WTC11 (cell line): ENCODE data around the gene ACTL7A. TPM values are rescaled to one million over a fixed set of nuclear protein-coding genes. Genes with fewer than 3 reads are reported as not detected.

Experiments
- ATAC-seq: fragments of 200-7000 bp; cut with Tn5 transposase; 2 replicates; pipeline ENCODE4 v1.10.0; 2021; ENCODE audit warnings: mild to moderate bottlenecking, moderate library complexity
- CTCF ChIA-PET: fragments of 300-600 bp; sonication (Branson Sonifier 250); formaldehyde crosslinking; loops from one replicate; lab custom pipeline; 2021; ENCODE audit warnings: antibody characterized with exemption; lab: Charles Lee
- POLR2A ChIA-PET: fragments of 350-600 bp; sonication (Branson Sonifier 250); formaldehyde crosslinking; loops from one replicate; lab custom pipeline; 2021; ENCODE audit warnings: antibody characterized with exemption; lab: Charles Lee
- DNase-seq: peaks from one replicate; pipeline ENCODE4 v3.0.0; 2021; ENCODE audit warnings: low spot score
- H3K27ac Mint-ChIP-seq: 2 replicates; pipeline ENCODE4 v1.8.0; 2021; ENCODE audit warnings: mixed read lengths
- H3K27me3 Mint-ChIP-seq: 2 replicates; pipeline ENCODE4 v1.8.0; 2021; ENCODE audit warnings: low read depth, mild to moderate bottlenecking, moderate library complexity, mixed read lengths
- H3K36me3 Mint-ChIP-seq: 2 replicates; pipeline ENCODE4 v1.8.0; 2021; ENCODE audit warnings: mixed read lengths
- H3K4me1 Mint-ChIP-seq: 2 replicates; pipeline ENCODE4 v1.8.0; 2022; ENCODE audit warnings: mixed read lengths
- H3K4me3 Mint-ChIP-seq: 2 replicates; pipeline ENCODE4 v1.8.0; 2021; ENCODE audit warnings: mild to moderate bottlenecking, moderate library complexity, mixed read lengths
- H3K9me3 Mint-ChIP-seq: 2 replicates; pipeline ENCODE4 v1.8.0; 2021; ENCODE audit warnings: mixed read lengths
- ESRRA ChIP-seq: sonication (generic); formaldehyde crosslinking; IDR thresholded peaks from 2 replicates; pipeline ENCODE4 v1.8.1; 2022; ENCODE audit warnings: mild to moderate bottlenecking, missing genetic modification reagents, borderline replicate concordance
- GRHL2 ChIP-seq: fragments of 250-450 bp; sonication (Bioruptor Pico); IDR thresholded peaks from 2 replicates; pipeline ENCODE4 v1.8.0; 2022; ENCODE audit warnings: mild to moderate bottlenecking, moderate library complexity; ENCODE audit not compliant: insufficient replicate concordance, severe bottlenecking
- HMGA2 ChIP-seq: fragments of 250-450 bp; sonication (Bioruptor Pico); IDR thresholded peaks from 2 replicates; pipeline ENCODE4 v1.4.0; 2021; ENCODE audit warnings: mild to moderate bottlenecking, moderate library complexity
- JUN ChIP-seq: sonication (generic); formaldehyde crosslinking; IDR thresholded peaks from 2 replicates; pipeline ENCODE4 v1.8.0; 2023; ENCODE audit warnings: mild to moderate bottlenecking, missing genetic modification reagents
- NFYB ChIP-seq: sonication (generic); formaldehyde crosslinking; conservative IDR thresholded peaks from 2 replicates; pipeline ENCODE4 v1.8.0; 2022; ENCODE audit warnings: low read depth, missing genetic modification reagents
- RORB ChIP-seq: fragments of 250-450 bp; sonication (Bioruptor Pico); IDR thresholded peaks from 2 replicates; pipeline ENCODE4 v1.9.0; 2021; ENCODE audit warnings: mild to moderate bottlenecking
- TP53 ChIP-seq: sonication (generic); formaldehyde crosslinking; IDR thresholded peaks from 2 replicates; pipeline ENCODE4 v1.8.1; 2023; ENCODE audit warnings: mild to moderate bottlenecking, missing genetic modification reagents
- ZNF232 ChIP-seq: sonication (generic); formaldehyde crosslinking; IDR thresholded peaks from 2 replicates; pipeline ENCODE4 v1.8.0; 2022; ENCODE audit warnings: mild to moderate bottlenecking, missing genetic modification reagents
- ZNF263 ChIP-seq: sonication (generic); formaldehyde crosslinking; IDR thresholded peaks from 2 replicates; pipeline ENCODE4 v1.8.1; 2022; ENCODE audit warnings: low read depth, mild to moderate bottlenecking, moderate library complexity, missing genetic modification reagents
- ZNF671 ChIP-seq: fragments of 250-450 bp; sonication (Bioruptor Pico); IDR thresholded peaks from 2 replicates; pipeline ENCODE4 v1.8.0; 2021; ENCODE audit warnings: mild to moderate bottlenecking
- total RNA-seq: library from RNA; stranded (reverse); gene quantifications from 3 replicates; pipeline ENCODE4 v1.2.3, GENCODE V29; 2021
- TF ChIP-seq, protein P1 (sequence below): sonication (generic); formaldehyde crosslinking; IDR thresholded peaks from 2 replicates; pipeline ENCODE4 v1.8.0; 2022; ENCODE audit warnings: mild to moderate bottlenecking, missing genetic modification reagents
- TF ChIP-seq, protein P2 (sequence below): sonication (generic); formaldehyde crosslinking; conservative IDR thresholded peaks from 2 replicates; pipeline ENCODE4 v1.8.1; 2023; ENCODE audit warnings: mild to moderate bottlenecking, low read depth, missing genetic modification reagents, moderate library complexity
- TF ChIP-seq, protein P3 (sequence below): fragments of 250-450 bp; sonication (Bioruptor Pico); IDR thresholded peaks from 2 replicates; pipeline ENCODE4 v1.9.0; 2021; ENCODE audit warnings: mild to moderate bottlenecking
- TF ChIP-seq, protein P4 (sequence below): fragments of 250-450 bp; sonication (Bioruptor Pico); IDR thresholded peaks from 2 replicates; pipeline ENCODE4 v2.1.2; 2022; ENCODE audit warnings: mild to moderate bottlenecking, moderate library complexity
- TF ChIP-seq, protein P5 (sequence below): fragments of 250-450 bp; sonication (Bioruptor Pico); IDR thresholded peaks from 2 replicates; pipeline ENCODE4 v1.9.0; 2021; ENCODE audit warnings: mild to moderate bottlenecking, borderline replicate concordance

The ACTL7A gene
- total RNA-seq, 1 experiment from 2014 or later, result not detected

DNA sequence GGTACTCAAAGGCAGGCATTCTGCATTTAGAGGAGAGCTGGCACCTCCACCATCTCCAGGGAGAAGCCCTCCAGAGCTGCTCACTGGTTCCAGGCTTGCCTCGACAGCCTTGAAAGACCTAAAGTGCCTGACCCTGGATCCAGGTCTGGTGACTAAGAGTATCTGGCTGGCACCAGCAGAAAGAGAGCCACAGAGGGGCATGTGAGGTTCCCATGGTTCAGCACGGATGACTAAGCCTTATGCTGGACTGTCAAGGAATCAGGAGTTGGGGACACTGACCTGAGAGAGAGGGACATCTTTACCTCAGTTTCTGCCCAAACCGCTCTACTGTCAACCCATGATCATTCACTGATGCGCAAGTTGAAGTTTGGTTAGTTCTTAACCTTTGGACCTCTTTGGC, 3.0 kb downstream of the ACTL7A start:
- TF ChIP-seq, protein P1, sequence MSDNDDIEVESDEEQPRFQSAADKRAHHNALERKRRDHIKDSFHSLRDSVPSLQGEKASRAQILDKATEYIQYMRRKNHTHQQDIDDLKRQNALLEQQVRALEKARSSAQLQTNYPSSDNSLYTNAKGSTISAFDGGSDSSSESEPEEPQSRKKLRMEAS (CRISPR knock-in tag), result no peak
- TF ChIP-seq JUN (no peak), ZNF263 (CRISPR knock-in tag) (no peak), RORB (CRISPR knock-in tag) (no peak), HMGA2 (CRISPR knock-in tag) (no peak)
- TF ChIP-seq, protein P2, sequence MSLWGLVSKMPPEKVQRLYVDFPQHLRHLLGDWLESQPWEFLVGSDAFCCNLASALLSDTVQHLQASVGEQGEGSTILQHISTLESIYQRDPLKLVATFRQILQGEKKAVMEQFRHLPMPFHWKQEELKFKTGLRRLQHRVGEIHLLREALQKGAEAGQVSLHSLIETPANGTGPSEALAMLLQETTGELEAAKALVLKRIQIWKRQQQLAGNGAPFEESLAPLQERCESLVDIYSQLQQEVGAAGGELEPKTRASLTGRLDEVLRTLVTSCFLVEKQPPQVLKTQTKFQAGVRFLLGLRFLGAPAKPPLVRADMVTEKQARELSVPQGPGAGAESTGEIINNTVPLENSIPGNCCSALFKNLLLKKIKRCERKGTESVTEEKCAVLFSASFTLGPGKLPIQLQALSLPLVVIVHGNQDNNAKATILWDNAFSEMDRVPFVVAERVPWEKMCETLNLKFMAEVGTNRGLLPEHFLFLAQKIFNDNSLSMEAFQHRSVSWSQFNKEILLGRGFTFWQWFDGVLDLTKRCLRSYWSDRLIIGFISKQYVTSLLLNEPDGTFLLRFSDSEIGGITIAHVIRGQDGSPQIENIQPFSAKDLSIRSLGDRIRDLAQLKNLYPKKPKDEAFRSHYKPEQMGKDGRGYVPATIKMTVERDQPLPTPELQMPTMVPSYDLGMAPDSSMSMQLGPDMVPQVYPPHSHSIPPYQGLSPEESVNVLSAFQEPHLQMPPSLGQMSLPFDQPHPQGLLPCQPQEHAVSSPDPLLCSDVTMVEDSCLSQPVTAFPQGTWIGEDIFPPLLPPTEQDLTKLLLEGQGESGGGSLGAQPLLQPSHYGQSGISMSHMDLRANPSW, result no peak
- TF ChIP-seq, protein P3, sequence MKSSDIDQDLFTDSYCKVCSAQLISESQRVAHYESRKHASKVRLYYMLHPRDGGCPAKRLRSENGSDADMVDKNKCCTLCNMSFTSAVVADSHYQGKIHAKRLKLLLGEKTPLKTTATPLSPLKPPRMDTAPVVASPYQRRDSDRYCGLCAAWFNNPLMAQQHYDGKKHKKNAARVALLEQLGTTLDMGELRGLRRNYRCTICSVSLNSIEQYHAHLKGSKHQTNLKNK (CRISPR knock-in tag), result no peak
- no peak overlapping the region for H3K4me3 Mint-ChIP-seq
- no peaks in the 10 kb centered on the region for H3K4me1 Mint-ChIP-seq
- DNase-seq (no peak), ATAC-seq (no peak; the same call in 1 of the 2 replicates)
- ChIA-PET POLR2A (interaction anchor here (0.6 kb wide), 1 partner anchor 11 kb away, joined by 3 read pairs; no protein-coding TSS in a partner anchor), CTCF (interaction anchor here (0.8 to 1.4 kb wide), 6 partner anchors 11 to 299 kb away, joined by 3 to 9 read pairs (median 4); no protein-coding TSS in a partner anchor)
- no peaks in the 10 kb centered on the region for H3K27me3 Mint-ChIP-seq
- H3K27ac Mint-ChIP-seq, result no peak overlapping the region
- peaks cover 16% of the 10 kb centered on the region for H3K36me3 Mint-ChIP-seq
- H3K9me3 Mint-ChIP-seq, result no peaks in the 10 kb centered on the region

DNA sequence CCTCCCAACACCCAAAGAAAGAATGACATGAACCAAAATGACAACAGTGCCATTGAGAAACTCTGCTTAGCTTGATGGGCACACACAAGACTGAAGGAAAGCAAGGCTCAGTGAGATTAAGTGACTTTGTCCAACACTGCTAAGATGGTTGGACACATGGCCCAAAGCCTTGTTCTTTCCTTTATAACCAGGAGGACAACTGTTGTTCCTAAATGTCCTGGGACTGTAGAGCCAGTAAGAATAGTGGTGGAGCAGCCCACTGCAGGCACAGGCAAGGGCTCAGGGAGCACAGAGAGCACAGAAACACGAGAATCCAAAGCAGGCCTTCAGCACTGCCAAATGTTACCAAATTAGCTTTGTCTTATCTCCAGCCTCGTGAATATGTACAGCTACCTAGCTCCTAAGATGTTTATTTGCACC, 3.9 kb downstream of the ACTL7A start:
- no peak overlapping the region for H3K4me3 Mint-ChIP-seq
- H3K36me3 Mint-ChIP-seq, result peaks cover 21% of the 10 kb centered on the region
- DNase-seq (no peak), ATAC-seq (no peak)
- CTCF ChIA-PET, result no interaction called here
- no peak overlapping the region for H3K27ac Mint-ChIP-seq
- no peaks in the 10 kb centered on the region for H3K27me3 Mint-ChIP-seq
- POLR2A ChIA-PET, result no interaction called here
- no peaks in the 10 kb centered on the region for H3K4me1 Mint-ChIP-seq
- TF ChIP-seq NFYB, result no peak
- no peak for TF ChIP-seq GRHL2 (CRISPR knock-in tag)
- TF ChIP-seq, protein P4, sequence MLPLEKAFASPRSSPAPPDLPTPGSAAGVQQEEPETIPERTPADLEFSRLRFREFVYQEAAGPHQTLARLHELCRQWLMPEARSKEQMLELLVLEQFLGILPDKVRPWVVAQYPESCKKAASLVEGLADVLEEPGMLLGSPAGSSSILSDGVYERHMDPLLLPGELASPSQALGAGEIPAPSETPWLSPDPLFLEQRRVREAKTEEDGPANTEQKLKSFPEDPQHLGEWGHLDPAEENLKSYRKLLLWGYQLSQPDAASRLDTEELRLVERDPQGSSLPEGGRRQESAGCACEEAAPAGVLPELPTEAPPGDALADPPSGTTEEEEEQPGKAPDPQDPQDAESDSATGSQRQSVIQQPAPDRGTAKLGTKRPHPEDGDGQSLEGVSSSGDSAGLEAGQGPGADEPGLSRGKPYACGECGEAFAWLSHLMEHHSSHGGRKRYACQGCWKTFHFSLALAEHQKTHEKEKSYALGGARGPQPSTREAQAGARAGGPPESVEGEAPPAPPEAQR (CRISPR knock-in tag), result no peak
- TF ChIP-seq, protein P5, sequence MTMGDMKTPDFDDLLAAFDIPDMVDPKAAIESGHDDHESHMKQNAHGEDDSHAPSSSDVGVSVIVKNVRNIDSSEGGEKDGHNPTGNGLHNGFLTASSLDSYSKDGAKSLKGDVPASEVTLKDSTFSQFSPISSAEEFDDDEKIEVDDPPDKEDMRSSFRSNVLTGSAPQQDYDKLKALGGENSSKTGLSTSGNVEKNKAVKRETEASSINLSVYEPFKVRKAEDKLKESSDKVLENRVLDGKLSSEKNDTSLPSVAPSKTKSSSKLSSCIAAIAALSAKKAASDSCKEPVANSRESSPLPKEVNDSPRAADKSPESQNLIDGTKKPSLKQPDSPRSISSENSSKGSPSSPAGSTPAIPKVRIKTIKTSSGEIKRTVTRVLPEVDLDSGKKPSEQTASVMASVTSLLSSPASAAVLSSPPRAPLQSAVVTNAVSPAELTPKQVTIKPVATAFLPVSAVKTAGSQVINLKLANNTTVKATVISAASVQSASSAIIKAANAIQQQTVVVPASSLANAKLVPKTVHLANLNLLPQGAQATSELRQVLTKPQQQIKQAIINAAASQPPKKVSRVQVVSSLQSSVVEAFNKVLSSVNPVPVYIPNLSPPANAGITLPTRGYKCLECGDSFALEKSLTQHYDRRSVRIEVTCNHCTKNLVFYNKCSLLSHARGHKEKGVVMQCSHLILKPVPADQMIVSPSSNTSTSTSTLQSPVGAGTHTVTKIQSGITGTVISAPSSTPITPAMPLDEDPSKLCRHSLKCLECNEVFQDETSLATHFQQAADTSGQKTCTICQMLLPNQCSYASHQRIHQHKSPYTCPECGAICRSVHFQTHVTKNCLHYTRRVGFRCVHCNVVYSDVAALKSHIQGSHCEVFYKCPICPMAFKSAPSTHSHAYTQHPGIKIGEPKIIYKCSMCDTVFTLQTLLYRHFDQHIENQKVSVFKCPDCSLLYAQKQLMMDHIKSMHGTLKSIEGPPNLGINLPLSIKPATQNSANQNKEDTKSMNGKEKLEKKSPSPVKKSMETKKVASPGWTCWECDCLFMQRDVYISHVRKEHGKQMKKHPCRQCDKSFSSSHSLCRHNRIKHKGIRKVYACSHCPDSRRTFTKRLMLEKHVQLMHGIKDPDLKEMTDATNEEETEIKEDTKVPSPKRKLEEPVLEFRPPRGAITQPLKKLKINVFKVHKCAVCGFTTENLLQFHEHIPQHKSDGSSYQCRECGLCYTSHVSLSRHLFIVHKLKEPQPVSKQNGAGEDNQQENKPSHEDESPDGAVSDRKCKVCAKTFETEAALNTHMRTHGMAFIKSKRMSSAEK, result no peak
- TF ChIP-seq ESRRA (CRISPR knock-in tag), result no peak
- TF ChIP-seq ZNF671 (CRISPR knock-in tag), result no peak
- no peak for TF ChIP-seq ZNF232 (CRISPR knock-in tag)
- TF ChIP-seq, protein P1 (CRISPR knock-in tag), result no peak
- no peak for TF ChIP-seq TP53 (CRISPR knock-in tag)
- no peaks in the 10 kb centered on the region for H3K9me3 Mint-ChIP-seq
